DOHH2 (cell line): ENCODE data around the gene HMCES.
"Not testable (repeated sequence)": the region's sequence is repeated elsewhere in the genome, so short reads cannot be mapped to it uniquely, and the experiment has no call there.

Experiments used
- EZH2phosphoT487 ChIP-seq: fragments of 200-600 bp; sonication (generic); IDR thresholded peaks from 2 replicates; pipeline ENCODE4 v1.6.1; 2017; ENCODE audit warnings: borderline replicate concordance, mild to moderate bottlenecking, antibody characterized with exemption, low read length, moderate library complexity, mixed read lengths
- TF ChIP-seq, protein P1 (sequence below): fragments of 200-600 bp; sonication (generic); IDR thresholded peaks from one replicate; pipeline ENCODE4 v1.5.1; 2014; ENCODE audit warnings: antibody characterized with exemption, mild to moderate bottlenecking, low read depth, low read length; ENCODE audit not compliant: poor library complexity, severe bottlenecking

- TF ChIP-seq, protein P1, sequence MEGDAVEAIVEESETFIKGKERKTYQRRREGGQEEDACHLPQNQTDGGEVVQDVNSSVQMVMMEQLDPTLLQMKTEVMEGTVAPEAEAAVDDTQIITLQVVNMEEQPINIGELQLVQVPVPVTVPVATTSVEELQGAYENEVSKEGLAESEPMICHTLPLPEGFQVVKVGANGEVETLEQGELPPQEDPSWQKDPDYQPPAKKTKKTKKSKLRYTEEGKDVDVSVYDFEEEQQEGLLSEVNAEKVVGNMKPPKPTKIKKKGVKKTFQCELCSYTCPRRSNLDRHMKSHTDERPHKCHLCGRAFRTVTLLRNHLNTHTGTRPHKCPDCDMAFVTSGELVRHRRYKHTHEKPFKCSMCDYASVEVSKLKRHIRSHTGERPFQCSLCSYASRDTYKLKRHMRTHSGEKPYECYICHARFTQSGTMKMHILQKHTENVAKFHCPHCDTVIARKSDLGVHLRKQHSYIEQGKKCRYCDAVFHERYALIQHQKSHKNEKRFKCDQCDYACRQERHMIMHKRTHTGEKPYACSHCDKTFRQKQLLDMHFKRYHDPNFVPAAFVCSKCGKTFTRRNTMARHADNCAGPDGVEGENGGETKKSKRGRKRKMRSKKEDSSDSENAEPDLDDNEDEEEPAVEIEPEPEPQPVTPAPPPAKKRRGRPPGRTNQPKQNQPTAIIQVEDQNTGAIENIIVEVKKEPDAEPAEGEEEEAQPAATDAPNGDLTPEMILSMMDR: not testable (repeated sequence)
- not testable (repeated sequence) for TF ChIP-seq EZH2phosphoT487
Measured at GRCh38 chr3:129264994-129265393, 13.7 kb upstream of the HMCES start.
